ENCODE results near the gene ALK.
"Not testable (repeated sequence)": the region's sequence is repeated elsewhere in the genome, so short reads cannot be mapped to it uniquely, and the experiment has no call there.

ALK gene

DNA sequence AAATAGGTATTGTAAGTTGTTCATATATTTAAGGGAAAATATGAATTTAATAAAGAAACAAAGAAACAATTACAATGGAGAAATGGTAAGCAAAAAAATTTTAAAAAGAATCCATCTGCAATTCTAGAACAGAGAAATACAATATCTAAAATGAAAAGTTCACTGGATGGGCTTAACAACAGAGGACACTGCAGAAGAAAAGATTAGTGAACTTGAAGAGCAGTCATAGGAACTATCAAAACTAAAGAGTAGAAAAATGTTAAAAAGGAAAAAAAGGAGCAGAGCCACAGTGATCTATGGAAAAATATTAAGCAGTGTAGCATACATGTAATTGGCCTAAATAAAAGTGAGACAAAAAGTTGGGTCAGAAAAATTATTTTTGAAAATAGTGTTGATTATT, 83.5 kb downstream of the ALK start:
- Mint-ChIP-seq H3K36me3 (ENCODE audit: low read depth) (no peaks in the 10 kb centered on the region), H3K27ac (no peak overlapping the region), H3K27me3 (peaks cover 5% of the 10 kb centered on the region), H3K4me1 (no peaks in the 10 kb centered on the region), H3K9me3 (peaks cover 23% of the 10 kb centered on the region), H3K4me3 (no peak overlapping the region)
- DNase-seq (no peak), ATAC-seq (no peak)

GRCh38 chr2:29834624-29835023, 86.8 kb downstream of the ALK start:
- H3K9me3 Mint-ChIP-seq: peaks cover 23% of the 10 kb centered on the region
- H3K27me3 Mint-ChIP-seq: peaks cover 5% of the 10 kb centered on the region
- no peak for DNase-seq
- no peaks in the 10 kb centered on the region for H3K4me1 Mint-ChIP-seq
- no peak for ATAC-seq
- H3K4me3 Mint-ChIP-seq: no peak overlapping the region
- H3K36me3 Mint-ChIP-seq (ENCODE audit: low read depth): no peaks in the 10 kb centered on the region
- H3K27ac Mint-ChIP-seq: no peak overlapping the region

GRCh38 chr2:29834036-29834540, 87.3 kb downstream of the ALK start:
- DNase-seq (no peak), ATAC-seq (no peak)
- Mint-ChIP-seq H3K4me3 (no peak overlapping the region), H3K27ac (no peak overlapping the region), H3K9me3 (peaks cover 23% of the 10 kb centered on the region), H3K4me1 (no peaks in the 10 kb centered on the region), H3K36me3 (ENCODE audit: low read depth) (no peaks in the 10 kb centered on the region), H3K27me3 (peaks cover 5% of the 10 kb centered on the region)

GRCh38 chr2:29831560-29831959, 89.8 kb downstream of the ALK start:
- Mint-ChIP-seq H3K4me3 (no peak overlapping the region), H3K9me3 (peaks cover 9% of the 10 kb centered on the region), H3K27me3 (peaks cover 5% of the 10 kb centered on the region), H3K36me3 (ENCODE audit: low read depth) (no peaks in the 10 kb centered on the region), H3K4me1 (no peaks in the 10 kb centered on the region), H3K27ac (no peak overlapping the region)
- DNase-seq (no peak), ATAC-seq (no peak)

DNA sequence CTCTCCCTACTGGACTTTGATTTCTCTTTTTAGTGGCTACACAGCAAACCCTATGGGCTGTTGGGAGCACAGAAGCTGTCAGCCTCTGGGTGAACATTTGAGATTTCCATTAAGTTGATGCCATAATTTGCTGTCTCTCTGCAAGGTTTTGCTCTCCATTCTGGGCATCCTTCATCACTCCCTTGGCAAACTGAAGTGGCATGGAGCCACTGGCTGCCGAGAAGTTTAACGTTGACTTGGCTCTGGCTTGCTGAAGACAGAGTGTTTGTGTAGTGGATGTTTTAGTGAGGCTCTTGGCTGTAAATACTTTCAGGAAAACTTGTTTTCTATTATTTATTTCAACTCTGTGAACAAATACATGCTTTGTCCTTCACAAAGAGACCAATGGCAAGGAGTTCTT, 91.5 kb downstream of the ALK start:
- Mint-ChIP-seq H3K27ac (no peak overlapping the region), H3K4me1 (no peaks in the 10 kb centered on the region), H3K27me3 (peaks cover 5% of the 10 kb centered on the region), H3K4me3 (no peak overlapping the region), H3K36me3 (ENCODE audit: low read depth) (no peaks in the 10 kb centered on the region), H3K9me3 (no peaks in the 10 kb centered on the region)
- DNase-seq (no peak), ATAC-seq (no peak)

DNA sequence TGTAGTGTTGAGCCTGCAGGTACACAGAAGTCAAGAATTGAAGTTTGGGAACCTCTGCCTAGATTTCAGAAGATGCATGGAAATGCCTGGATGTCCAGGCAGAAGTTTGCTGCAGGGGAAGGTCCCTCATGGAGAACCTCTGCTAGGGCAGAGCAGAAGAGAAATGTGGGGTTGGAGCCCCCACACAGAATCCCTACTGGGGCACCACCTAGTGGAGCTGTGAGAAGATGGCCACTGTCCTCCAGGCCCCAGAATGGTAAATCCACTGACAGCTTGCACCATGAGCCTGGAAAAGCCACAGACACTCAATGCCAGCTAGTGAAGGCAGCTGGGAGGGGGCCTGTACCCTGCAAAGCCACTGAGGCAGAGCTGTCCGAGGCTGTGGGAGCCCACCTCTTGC, 97.2 kb downstream of the ALK start:
- not testable (repeated sequence) for DNase-seq; H3K4me3 Mint-ChIP-seq; ATAC-seq; H3K27ac Mint-ChIP-seq; H3K36me3 Mint-ChIP-seq (ENCODE audit: low read depth); H3K9me3 Mint-ChIP-seq; H3K27me3 Mint-ChIP-seq; H3K4me1 Mint-ChIP-seq

- H3K36me3 Mint-ChIP-seq (ENCODE audit: low read depth): no peaks in the 10 kb centered on the region
- H3K27ac Mint-ChIP-seq: no peak overlapping the region
- no peak for DNase-seq
- no peaks in the 10 kb centered on the region for H3K4me1 Mint-ChIP-seq
- ATAC-seq: no peak
- peaks cover 2% of the 10 kb centered on the region for H3K27me3 Mint-ChIP-seq
- no peaks in the 10 kb centered on the region for H3K9me3 Mint-ChIP-seq
- no peak overlapping the region for H3K4me3 Mint-ChIP-seq
Measured at GRCh38 chr2:29821591-29821990, 99.8 kb downstream of the ALK start.

DNA sequence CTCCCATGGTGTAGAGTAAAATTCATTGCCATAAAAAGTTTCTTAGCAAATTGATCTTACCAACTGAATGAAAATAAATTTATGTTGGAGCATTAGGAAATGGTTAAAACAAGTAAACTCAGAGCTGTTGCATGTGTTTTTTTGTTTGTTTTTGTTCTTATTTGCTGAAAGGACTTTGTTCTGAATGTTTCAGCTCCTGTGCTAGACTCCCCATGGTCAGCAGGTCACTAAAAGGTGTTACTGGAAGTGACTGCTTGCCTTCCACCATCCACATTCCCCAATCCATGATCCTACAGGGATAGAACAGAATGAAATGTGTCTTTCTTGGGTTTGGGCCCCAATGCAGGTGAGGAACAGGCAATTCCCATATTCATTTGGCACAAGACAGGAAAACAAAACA, 101.8 kb downstream of the ALK start:
- H3K36me3 Mint-ChIP-seq (ENCODE audit: low read depth): no peaks in the 10 kb centered on the region
- H3K4me3 Mint-ChIP-seq: no peak overlapping the region
- DNase-seq (no peak), ATAC-seq (no peak)
- H3K9me3 Mint-ChIP-seq: no peaks in the 10 kb centered on the region
- H3K27ac Mint-ChIP-seq: no peak overlapping the region
- peaks cover under 1% of the 10 kb centered on the region for H3K27me3 Mint-ChIP-seq
- H3K4me1 Mint-ChIP-seq: no peaks in the 10 kb centered on the region

- no peaks in the 10 kb centered on the region for H3K27me3 Mint-ChIP-seq
- ATAC-seq (no peak), DNase-seq (no peak)
- H3K36me3 Mint-ChIP-seq (ENCODE audit: low read depth): no peaks in the 10 kb centered on the region
- H3K9me3 Mint-ChIP-seq: no peaks in the 10 kb centered on the region
- H3K27ac Mint-ChIP-seq: no peak overlapping the region
- no peaks in the 10 kb centered on the region for H3K4me1 Mint-ChIP-seq
- no peak overlapping the region for H3K4me3 Mint-ChIP-seq
Measured at GRCh38 chr2:29817801-29818680, 103.3 kb downstream of the ALK start.

DNA sequence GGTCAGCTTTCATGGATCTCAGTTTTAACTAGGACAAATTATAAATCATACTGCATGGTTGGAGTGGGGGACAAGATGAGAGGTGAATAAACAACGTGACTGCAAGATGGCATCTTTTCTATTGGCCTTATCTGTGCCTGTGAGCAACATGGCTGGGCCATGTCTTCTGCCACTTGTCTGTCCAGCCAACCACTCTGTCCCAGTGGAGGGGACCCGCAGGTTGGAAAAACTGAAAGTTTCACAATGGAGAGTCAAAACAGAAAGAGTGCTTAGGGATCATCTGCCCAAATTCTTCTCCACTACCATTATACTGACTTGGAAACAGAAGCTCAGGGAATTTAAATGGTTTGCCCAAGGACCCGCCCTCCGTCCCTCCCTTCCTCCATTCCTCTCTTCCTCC, 104.1 kb downstream of the ALK start:
- Mint-ChIP-seq H3K4me1 (no peaks in the 10 kb centered on the region), H3K27ac (no peak overlapping the region), H3K4me3 (no peak overlapping the region), H3K27me3 (no peaks in the 10 kb centered on the region), H3K36me3 (ENCODE audit: low read depth) (no peaks in the 10 kb centered on the region), H3K9me3 (no peaks in the 10 kb centered on the region)
- no peak for ATAC-seq
- no peak for DNase-seq

DNA sequence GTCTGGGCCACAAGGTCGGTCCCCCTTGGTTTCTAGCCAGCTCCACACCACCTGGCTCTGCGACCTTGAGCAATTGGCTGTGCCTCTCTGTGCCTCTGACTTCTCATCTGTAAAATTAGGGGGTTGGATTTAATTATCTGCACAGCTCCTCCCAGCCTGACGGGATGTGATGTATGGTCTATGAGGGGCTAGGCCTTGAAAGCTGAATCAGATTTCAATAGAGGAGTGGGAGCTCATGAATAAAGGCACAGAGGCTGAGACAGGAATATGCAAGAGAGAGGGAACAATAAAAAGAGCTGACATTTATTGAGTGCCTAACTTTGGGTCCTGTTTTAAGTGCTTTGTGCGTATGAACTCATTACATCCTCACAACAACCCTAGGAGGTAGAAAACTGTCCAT, 104.7 kb downstream of the ALK start:
- Mint-ChIP-seq H3K27me3 (no peaks in the 10 kb centered on the region), H3K36me3 (ENCODE audit: low read depth) (no peaks in the 10 kb centered on the region), H3K4me1 (no peaks in the 10 kb centered on the region), H3K9me3 (no peaks in the 10 kb centered on the region), H3K27ac (no peak overlapping the region), H3K4me3 (no peak overlapping the region)
- ATAC-seq (no peak), DNase-seq (no peak)

- no peak for DNase-seq
Measured at GRCh38 chr2:29811378-29811777, 110.0 kb downstream of the ALK start.

GRCh38 chr2:29810956-29811355, 110.4 kb downstream of the ALK start:
- DNase-seq (no peak), ATAC-seq (no peak)
- H3K36me3 Mint-ChIP-seq (ENCODE audit: low read depth): no peaks in the 10 kb centered on the region
- no peak overlapping the region for H3K4me3 Mint-ChIP-seq
- H3K27me3 Mint-ChIP-seq: peaks cover 4% of the 10 kb centered on the region
- no peaks in the 10 kb centered on the region for H3K9me3 Mint-ChIP-seq
- H3K4me1 Mint-ChIP-seq: no peaks in the 10 kb centered on the region
- no peak overlapping the region for H3K27ac Mint-ChIP-seq

More at GRCh38 chr2:29811378-29811777, 110.0 kb downstream of the ALK start:
- Mint-ChIP-seq H3K36me3 (ENCODE audit: low read depth) (no peaks in the 10 kb centered on the region), H3K9me3 (no peaks in the 10 kb centered on the region), H3K27me3 (peaks cover 4% of the 10 kb centered on the region), H3K4me1 (no peaks in the 10 kb centered on the region), H3K4me3 (no peak overlapping the region), H3K27ac (no peak overlapping the region)
- ATAC-seq: no peak

DNA sequence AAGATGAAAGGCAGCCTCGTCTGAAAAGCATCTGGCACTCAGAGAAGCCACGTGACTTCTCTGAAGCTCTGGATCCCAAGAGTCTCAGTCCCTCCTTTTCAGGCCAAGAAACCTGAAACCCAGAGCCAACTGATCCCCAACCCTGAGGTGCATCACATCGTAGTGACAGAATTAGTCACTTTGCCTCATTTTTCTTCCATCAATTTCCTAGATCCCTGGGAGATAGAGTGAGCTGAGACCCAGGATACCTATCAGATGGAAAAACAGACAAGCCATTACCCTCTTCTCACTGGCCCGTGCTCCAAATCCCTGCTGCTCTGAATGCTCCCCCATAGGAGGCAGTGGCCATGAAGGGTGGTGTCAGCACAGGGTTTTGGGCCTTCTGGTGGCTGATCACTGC, 113.1 kb downstream of the ALK start:
- Mint-ChIP-seq H3K9me3 (no peaks in the 10 kb centered on the region), H3K27ac (no peak overlapping the region), H3K4me3 (no peak overlapping the region), H3K27me3 (peaks cover 4% of the 10 kb centered on the region), H3K4me1 (no peaks in the 10 kb centered on the region), H3K36me3 (ENCODE audit: low read depth) (no peaks in the 10 kb centered on the region)
- ATAC-seq: no peak
- DNase-seq: no peak

DNA sequence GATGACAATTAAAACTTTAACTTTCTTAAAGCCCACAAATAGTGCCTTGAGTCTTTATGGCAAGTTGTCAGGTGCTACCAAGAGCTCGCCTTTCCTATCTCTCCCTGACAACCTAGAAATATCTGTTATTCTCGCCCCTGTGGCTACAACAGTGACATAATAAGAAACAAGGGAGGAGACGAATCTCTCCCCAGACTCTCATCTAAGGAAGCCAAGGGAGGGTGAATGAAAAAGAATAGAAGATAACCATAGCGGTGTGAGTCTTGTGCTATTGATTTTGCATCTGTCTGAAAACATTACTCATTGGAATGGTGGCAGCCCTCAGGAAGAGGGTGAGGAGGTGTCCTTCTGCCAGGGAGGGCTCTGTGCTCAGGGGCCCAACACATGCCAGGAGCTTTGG, 114.3 kb downstream of the ALK start:
- Mint-ChIP-seq H3K27ac (no peak overlapping the region), H3K9me3 (no peaks in the 10 kb centered on the region), H3K4me1 (no peaks in the 10 kb centered on the region), H3K36me3 (ENCODE audit: low read depth) (no peaks in the 10 kb centered on the region), H3K27me3 (peaks cover 4% of the 10 kb centered on the region), H3K4me3 (no peak overlapping the region)
- ATAC-seq (no peak), DNase-seq (no peak)
